HG03432 (cell line): ENCODE data around the gene ACSS3.

Experiments
- ATAC-seq: cut with Tn5 transposase; IDR thresholded peaks from one replicate; pipeline ENCODE4 v1.9.1; 2021; ENCODE audit warnings: mild to moderate bottlenecking, moderate library complexity; ENCODE audit not compliant: unreplicated experiment

Gene ACSS3

DNA sequence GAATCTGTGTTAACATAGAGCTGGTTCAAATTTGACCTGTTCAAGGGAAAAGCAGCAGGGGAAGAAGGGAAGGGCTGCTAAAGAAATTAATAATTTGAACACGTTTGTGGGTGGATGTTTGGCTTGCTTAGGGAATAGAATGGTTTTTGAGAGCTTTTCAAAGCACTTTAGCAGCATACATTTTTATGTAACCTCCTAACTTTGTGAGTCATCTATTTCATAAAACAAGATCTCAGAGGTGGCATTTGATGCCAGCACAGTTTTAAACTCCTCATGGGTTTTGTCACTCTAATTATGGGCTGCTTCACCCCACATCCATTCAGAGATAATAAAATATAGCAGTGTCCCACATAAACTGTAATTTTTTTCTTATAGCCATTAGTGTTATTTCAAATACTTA lies 143.8 kb downstream of the ACSS3 start:
- ATAC-seq, result no peak

GRCh38 chr12:81222846-81223592 lies 145.1 kb downstream of the ACSS3 start:
- no peak for ATAC-seq

- ATAC-seq, result no peak
Observed at GRCh38 chr12:81224626-81225025, 146.7 kb downstream of the ACSS3 start.

DNA sequence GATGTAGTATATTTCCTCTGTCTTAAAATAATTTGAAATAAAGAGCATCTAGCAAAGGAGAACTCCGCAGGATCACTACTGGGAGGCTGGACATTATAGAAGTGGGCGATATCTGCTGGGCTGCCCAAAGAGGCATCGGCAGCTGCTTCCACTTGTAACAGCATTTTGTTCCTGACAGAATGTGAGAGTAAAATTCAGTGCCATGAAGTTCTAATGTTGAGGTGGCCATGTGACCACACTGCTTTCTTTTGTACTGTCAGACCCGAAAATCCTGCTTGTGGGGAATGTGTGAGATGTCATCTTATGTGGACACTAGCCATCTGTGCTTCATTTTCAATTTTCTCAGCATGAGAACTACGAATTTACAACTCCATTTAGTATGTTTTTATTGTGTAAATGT lies 151.9 kb downstream of the ACSS3 start:
- ATAC-seq, result no peak

DNA sequence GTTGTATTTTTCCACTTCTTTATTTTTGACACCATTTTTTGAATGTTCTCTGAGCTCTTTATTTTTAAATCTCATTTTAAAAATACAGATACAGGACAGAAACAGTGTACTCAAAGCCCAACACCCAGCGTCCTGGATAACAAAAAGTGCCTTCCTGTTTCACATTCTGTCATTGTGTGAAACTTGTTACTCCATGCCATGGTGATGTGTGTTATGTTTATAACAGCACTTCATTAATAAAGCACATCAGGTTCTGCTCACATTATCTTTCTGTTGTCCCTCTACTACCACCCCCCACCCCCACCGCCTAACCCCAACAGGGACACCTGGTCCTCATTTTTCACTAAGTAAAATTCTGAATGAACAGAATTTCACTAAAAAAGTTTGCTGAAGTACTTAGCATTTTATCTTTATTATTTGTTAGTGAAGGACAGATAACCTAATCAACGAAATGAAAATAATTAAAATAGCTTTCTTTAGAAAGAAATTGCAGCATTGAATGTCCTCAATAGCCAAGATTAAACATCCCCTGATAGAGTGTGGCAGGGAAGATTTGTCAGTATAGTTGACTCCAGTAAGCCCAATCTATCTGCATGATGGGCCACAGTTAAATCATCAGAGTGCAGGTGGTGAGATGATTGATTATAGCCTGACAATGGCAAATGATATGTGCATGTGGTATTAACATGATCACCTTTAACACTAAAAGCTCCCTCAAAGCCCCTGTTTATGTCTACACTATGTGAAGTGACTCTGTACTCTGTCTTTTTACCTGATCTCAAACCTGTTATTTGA lies 153.9 kb downstream of the ACSS3 start:
- no peak for ATAC-seq

DNA sequence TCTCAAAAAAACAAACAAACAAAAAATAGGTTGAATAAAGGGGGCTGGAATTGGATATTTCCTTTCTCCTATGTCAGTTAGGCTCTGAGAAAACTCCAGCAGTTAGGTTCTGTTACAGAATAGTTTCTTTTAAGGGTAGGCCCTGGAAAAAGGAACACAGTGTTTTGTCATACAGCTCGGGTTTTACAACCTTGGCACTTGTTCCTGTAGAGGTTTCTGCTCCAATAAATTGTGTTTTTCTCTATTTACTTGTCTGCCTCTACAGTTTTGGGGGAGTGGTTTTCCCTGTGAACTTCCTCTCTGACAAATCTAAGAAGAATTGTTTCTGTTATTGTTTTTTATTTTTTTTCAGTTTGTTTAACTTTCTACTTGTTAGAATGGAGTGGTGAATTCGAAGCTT lies 167.6 kb downstream of the ACSS3 start:
- no peak for ATAC-seq

DNA sequence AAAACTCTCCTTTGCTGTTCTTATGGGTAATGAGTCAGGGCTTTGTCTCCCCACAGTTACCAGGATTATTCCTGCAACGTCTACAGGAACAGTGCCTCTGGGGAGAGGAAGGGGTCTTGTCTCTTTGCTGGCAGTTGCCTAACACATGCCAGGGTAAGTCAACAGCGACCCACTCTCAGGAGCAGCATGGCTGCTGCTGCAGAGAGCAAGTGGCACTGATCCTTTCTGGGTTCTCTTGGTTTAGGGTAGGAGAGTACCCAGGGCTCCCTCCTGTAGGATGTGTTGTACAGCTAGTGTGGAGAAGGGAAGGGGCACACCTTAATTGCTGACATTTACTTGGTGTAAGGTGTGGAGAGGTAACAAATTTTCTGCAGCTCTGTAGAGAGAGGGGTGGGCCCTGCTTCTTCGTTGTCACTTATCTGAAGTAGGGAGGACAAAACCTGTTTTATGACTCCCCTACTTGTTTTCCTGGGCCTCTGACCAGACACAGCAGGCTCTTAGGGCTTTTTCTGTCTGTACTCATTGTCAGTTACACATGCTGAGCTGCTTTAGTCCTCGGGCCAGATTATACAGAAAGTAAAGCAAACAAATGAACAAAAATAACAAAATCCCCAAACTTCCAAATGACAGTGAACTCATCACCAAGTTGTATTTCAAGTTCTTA lies 168.2 kb downstream of the ACSS3 start:
- ATAC-seq, result no peak

- ATAC-seq, result no peak
Observed at GRCh38 chr12:81249976-81250375, 172.1 kb downstream of the ACSS3 start.

- ATAC-seq, result no peak
Observed at GRCh38 chr12:81252228-81252627, 174.3 kb downstream of the ACSS3 start.

GRCh38 chr12:81253360-81253759 lies 175.5 kb downstream of the ACSS3 start:
- ATAC-seq, result no peak

DNA sequence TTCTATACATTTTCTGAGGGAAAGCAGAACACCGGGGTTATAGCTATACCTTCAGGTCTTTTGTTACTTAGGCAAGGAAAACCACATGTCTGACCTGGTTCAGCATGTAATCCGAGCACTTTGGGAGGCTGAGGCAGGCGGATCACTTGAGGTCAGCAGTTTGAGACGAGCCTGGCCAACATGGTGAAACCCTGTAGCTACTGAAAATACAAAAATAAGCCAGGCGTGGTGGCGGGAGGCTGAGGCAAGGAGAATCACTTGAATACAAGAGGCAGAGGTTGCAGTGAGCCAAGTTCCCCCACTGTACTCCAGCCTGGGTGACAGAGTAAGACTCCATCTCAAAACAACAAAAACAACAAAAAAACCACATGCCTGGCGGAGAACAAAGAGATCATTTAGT lies 177.6 kb downstream of the ACSS3 start:
- ATAC-seq, result no peak

GRCh38 chr12:81255947-81256346 lies 178.1 kb downstream of the ACSS3 start:
- ATAC-seq, result no peak

DNA sequence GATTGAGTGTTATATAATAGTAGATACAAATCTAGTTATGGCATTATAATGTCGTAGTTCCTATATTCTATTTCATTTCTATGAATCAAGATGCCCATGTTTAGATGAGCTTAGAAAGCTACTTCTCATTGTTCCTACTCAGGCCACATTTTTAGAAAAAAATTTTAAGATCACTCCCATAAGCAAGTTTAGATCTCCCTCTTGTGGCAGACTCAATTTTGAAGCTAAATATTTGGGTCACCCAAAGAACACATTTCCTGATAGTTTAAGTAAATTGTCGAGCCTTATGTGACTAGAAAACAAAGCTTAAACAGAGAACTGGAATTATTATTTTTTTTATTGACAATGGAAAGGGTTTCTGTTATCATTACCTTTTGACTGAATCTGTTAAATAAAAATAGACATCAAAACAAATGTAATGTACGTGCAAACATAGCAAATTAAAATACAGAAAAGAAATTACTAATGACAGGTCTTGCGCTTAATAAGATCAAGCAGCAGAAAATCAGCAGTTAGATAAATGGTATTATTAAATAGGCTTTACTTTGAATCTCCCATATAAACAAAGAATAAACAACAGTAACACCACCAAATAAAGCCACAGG lies 180.2 kb downstream of the ACSS3 start:
- ATAC-seq, result no peak

DNA sequence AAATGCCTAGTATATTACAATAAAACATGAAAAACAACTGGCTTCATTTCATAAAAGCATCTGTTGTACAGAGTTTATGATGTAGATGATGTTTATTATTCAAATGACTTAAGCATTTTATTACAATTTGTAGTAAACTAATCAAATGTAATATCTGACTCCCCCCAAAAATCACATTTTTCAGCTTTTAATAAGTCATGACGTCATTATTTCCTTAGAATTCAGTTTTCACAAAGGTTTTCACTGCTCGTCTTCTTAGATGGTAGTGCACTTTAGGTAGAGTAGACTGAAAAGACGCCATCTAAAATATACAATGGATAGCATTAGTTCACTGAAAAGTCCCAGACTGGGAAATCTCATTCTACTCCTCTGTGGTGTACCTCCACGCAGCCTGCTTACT lies 181.5 kb downstream of the ACSS3 start:
- ATAC-seq, result no peak

GRCh38 chr12:81261508-81262207 lies 183.8 kb downstream of the ACSS3 start:
- ATAC-seq, result no peak

- no peak for ATAC-seq
Observed at GRCh38 chr12:81263072-81263471, 185.2 kb downstream of the ACSS3 start.

GRCh38 chr12:81270385-81270784 lies 192.5 kb downstream of the ACSS3 start:
- no peak for ATAC-seq

DNA sequence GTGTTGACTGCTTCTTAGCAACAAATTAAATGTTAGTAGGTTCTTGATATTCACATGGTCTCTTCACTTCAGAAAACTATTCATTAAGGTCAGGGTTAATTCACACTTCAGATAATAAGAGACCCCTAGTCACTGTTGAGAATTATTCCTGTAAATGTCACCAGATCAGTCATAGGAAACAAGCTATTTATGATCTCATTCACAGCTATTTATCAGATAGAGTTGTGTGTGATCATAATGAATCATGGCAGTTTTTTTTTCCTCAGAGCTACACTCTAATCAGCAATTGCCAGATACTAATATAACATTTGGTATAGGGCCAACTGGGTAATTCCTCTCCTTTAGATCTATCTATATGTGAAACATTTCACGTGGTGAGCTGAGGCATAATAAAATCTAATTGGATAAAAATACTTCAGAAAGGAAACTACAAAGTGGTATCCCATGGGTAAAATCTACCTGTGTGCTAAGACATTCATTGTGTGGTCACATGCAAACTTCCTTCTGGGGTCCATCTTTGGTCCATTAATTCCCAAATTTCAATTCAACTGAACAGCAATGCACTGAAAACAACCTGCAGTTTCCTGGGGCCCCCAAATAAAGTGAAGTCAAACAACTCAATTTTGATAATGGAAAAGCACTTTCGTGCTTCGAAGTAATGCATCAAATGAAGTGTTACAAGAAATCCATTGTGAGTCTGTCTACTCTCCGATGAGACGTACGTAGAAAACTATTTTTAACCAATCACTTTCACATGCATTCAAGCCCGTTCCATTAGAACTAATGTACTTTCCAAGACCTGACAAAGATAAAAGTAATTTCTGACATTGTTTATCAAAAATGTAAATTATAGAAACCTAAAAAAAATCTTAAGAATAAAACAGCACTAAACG lies 197.0 kb downstream of the ACSS3 start:
- ATAC-seq, result no peak

GRCh38 chr12:81284137-81284536 lies 206.3 kb downstream of the ACSS3 start:
- ATAC-seq, result no peak

GRCh38 chr12:81288651-81289050 lies 210.8 kb downstream of the ACSS3 start:
- no peak for ATAC-seq
